Upper lobe of left lung (tissue), 6 donors: ENCODE results near the gene FAM184B. TPM values are rescaled to one million over a fixed set of nuclear protein-coding genes. Genes with fewer than 3 reads are reported as not detected.

ENCODE experiments used
- ATAC-seq, 2 donors: fragments of 200-7000 bp; cut with Tn5 transposase; one replicate each; pipeline ENCODE4 v1.9.1; 2022; ENCODE audit warnings: mild to moderate bottlenecking in 2 of 2, moderate library complexity in 2 of 2; ENCODE audit not compliant: low FRiP score in 2 of 2
- DNase-seq, 2 donors: peaks; one replicate each; pipeline ENCODE4 v3.0.0-alpha.2; 2019 to 2020
- H3K27ac ChIP-seq, 4 donors: fragments of 200-600 bp; sonication (generic); one replicate each; pipeline ENCODE4 v1.5.1; 2016 to 2019
- H3K27me3 ChIP-seq, 4 donors: fragments of 200-600 bp; sonication (generic); one replicate each; pipeline ENCODE4 v1.5.1; 2017 to 2019
- H3K36me3 ChIP-seq, 4 donors: fragments of 200-600 bp; sonication (generic); one replicate each; pipeline ENCODE4 v1.5.1; 2016 to 2019
- H3K4me1 ChIP-seq, 4 donors: fragments of 200-600 bp; sonication (generic); one replicate each; pipeline ENCODE4 v1.5.1; 2018 to 2019
- H3K4me3 ChIP-seq, 4 donors: fragments of 200-600 bp; sonication (generic); one replicate each; pipeline ENCODE4 v1.5.1; 2017 to 2019; ENCODE audit warnings: mild to moderate bottlenecking in 2 of 4, moderate library complexity in 1 of 4
- H3K9me3 ChIP-seq, 4 donors: fragments of 200-600 bp; sonication (generic); one replicate each; pipeline ENCODE4 v1.5.1; 2018 to 2019
- EP300 ChIP-seq, 4 donors: sonication (generic); formaldehyde crosslinking; IDR thresholded peaks; one replicate each; pipeline ENCODE4 v1.5.1; 2017; ENCODE audit warnings: antibody characterized with exemption in 4 of 4, control low read depth in 2 of 4
- POLR2A ChIP-seq, 4 donors: fragments of 450-650 bp; IDR thresholded peaks; one replicate each; pipeline ENCODE4 v1.5.1; 2016 to 2017; ENCODE audit warnings: antibody characterized with exemption in 4 of 4, mild to moderate bottlenecking in 2 of 4
- POLR2AphosphoS5 ChIP-seq, 2 donors: sonication (generic); formaldehyde crosslinking; IDR thresholded peaks; one replicate each; pipeline ENCODE4 v1.5.1; 2017; ENCODE audit warnings: antibody characterized with exemption in 2 of 2
- WGBS, 2 donors: methylation state at CpG; one replicate each; pipeline ENCODE4 v1.1.5; 2017 to 2018; 5-methylcytosine and 5-hydroxymethylcytosine counted together
- total RNA-seq, 6 donors: library from RNA; depleted of rRNA in 4 of 6; stranded (reverse); fragments of >200 nt in 4 of 6; gene quantifications; one replicate each; pipeline versions ENCODE4 v1.1.0 to v1.2.1, GENCODE V29; 2016 to 2021
- TF ChIP-seq, protein P1 (sequence below), 6 experiments: fragments of 450-650 bp in 4 of 6; fragments of 200-600 bp in 2 of 6; sonication (generic) in 2 of 6; IDR thresholded peaks; one replicate each; pipeline ENCODE4 v1.5.1; 2016 to 2019; ENCODE audit warnings: antibody characterized with exemption in 6 of 6
- donor health status: DM: no; HTN: no; CAD: no; lungs with moderate emphysema.
- donor health status: DM: no; HTN: yes; CAD: no; lungs with severe emphysema.

Gene FAM184B
- total RNA-seq, 6 donors from 2014 or later, result 0.13 to 1.0 (median 0.34) TPM

DNA sequence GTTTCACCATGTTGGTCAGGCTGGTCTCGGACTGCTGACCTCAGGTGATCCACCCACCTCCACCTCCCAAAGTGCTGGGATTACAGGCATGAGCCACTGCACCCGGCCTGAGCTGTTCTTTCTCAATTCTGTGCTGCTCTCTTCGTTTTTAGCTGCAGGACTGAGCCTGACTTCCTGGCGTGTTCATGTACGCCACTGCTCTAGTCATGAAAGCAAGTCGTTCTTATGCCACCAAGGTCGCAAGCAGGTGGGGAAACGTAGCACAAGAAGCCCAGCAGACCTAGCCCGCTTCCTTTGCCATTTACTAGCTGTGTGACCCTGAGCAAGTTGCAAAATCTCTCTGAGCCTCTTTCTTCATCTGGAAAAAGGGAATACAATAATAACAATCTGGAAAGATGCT is 123.6 kb downstream of the FAM184B start:
- ATAC-seq, result no peak
- Histone ChIP-seq H3K9me3 (no peaks in the 10 kb centered on the region), H3K27me3 (no peaks in the 10 kb centered on the region), H3K36me3 (no peaks in the 10 kb centered on the region), H3K4me3 (no peak overlapping the region), H3K27ac (no peak overlapping the region), H3K4me1 (no peaks in the 10 kb centered on the region)
- TF ChIP-seq EP300 (IDR thresholded peaks at IDR 0.05) (no peak), POLR2A (IDR thresholded peaks at IDR 0.05) (no peak), POLR2AphosphoS5 (IDR thresholded peaks at IDR 0.05) (no peak)
- TF ChIP-seq, protein P1, sequence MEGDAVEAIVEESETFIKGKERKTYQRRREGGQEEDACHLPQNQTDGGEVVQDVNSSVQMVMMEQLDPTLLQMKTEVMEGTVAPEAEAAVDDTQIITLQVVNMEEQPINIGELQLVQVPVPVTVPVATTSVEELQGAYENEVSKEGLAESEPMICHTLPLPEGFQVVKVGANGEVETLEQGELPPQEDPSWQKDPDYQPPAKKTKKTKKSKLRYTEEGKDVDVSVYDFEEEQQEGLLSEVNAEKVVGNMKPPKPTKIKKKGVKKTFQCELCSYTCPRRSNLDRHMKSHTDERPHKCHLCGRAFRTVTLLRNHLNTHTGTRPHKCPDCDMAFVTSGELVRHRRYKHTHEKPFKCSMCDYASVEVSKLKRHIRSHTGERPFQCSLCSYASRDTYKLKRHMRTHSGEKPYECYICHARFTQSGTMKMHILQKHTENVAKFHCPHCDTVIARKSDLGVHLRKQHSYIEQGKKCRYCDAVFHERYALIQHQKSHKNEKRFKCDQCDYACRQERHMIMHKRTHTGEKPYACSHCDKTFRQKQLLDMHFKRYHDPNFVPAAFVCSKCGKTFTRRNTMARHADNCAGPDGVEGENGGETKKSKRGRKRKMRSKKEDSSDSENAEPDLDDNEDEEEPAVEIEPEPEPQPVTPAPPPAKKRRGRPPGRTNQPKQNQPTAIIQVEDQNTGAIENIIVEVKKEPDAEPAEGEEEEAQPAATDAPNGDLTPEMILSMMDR (IDR thresholded peaks at IDR 0.05), result no peak
- DNase-seq, result no peak
- WGBS, 2 donors, result 79 to 90% methylated on average over 9 of the region's 9 CpGs

DNA sequence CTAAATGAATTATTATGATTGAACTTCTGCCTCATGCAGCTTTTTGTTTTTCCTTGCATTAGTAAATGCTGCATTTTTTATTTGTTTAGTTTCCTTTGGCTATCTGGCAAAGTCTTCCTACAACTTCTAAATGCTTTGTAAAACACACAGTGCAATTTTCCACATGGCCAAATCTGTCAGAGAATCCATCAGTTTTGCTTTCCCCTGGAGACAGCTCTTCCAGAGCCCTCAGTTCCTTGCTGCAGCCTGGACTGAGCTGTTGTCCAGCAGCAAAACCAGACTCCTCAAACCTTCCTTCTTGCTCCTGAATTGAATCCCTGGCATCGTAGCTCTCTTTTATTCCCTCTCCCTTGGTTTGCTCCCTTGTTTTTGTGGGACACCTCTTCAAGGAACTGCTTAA is 124.3 kb downstream of the FAM184B start:
- Histone ChIP-seq H3K9me3 (no peaks in the 10 kb centered on the region), H3K4me1 (no peaks in the 10 kb centered on the region), H3K36me3 (no peaks in the 10 kb centered on the region), H3K4me3 (no peak overlapping the region), H3K27ac (no peak overlapping the region), H3K27me3 (no peaks in the 10 kb centered on the region)
- DNase-seq, result no peak
- no peak for TF ChIP-seq EP300 (IDR thresholded peaks at IDR 0.05)
- no peak for TF ChIP-seq POLR2A (IDR thresholded peaks at IDR 0.05)
- no peak for TF ChIP-seq POLR2AphosphoS5 (IDR thresholded peaks at IDR 0.05)
- TF ChIP-seq, protein P1 (IDR thresholded peaks at IDR 0.05), result no peak
- 83 to 90% methylated on average over 1 of the region's 1 CpG for WGBS, 2 donors
- no peak for ATAC-seq

DNA sequence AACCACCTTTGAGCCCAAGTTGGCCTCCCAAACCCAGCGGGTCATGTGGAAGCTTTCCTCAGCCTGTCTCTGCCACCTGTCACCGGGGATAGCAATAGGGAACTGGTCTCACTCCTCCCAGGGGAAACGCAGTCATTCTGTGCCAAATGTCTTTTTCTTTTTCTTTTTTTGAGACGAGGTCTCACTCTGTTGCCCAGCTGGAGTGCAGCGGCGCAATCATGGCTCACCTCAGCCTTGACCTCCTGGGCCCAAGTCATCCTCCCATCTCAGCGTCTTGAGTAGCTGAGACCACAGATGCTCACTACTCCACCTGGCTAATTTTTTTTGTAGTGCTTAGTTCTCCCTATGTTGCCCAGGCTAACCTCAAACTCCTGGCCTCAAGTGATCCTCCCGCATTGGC is 126.7 kb downstream of the FAM184B start:
- 78 to 84% methylated on average over 8 of the region's 8 CpGs for WGBS, 2 donors
- no peaks in the 10 kb centered on the region for H3K9me3 ChIP-seq
- H3K4me3 ChIP-seq, result no peak overlapping the region
- no peak for TF ChIP-seq POLR2A (IDR thresholded peaks at IDR 0.05)
- TF ChIP-seq EP300 (IDR thresholded peaks at IDR 0.05), result no peak
- TF ChIP-seq, protein P1 (IDR thresholded peaks at IDR 0.05), result no peak
- TF ChIP-seq POLR2AphosphoS5 (IDR thresholded peaks at IDR 0.05), result no peak
- no peak overlapping the region for H3K27ac ChIP-seq
- H3K4me1 ChIP-seq, result no peaks in the 10 kb centered on the region
- no peak for ATAC-seq
- DNase-seq, result no peak
- H3K27me3 ChIP-seq, result no peaks in the 10 kb centered on the region
- no peaks in the 10 kb centered on the region for H3K36me3 ChIP-seq

DNA sequence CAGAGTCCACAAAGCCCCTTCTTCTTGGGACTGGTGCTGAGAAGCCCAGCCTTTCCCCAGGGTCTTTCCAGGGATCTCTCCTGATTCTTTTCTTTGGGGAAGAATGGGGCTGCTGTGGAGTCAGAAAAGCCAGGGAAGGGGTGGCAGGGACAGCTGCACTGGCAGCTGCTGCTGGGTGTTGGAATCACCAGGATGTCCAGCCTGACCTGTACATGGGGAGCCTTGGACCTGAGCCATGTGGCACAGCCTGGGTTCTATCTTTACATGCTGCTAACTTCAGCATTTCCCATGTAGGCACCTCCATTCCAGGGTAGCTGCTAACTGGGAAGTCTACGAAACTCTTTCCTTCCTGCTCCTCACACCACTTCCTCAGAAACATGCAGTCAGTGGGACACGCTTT is 131.0 kb downstream of the FAM184B start:
- no peak for TF ChIP-seq EP300 (IDR thresholded peaks at IDR 0.05)
- no peak for TF ChIP-seq POLR2A (IDR thresholded peaks at IDR 0.05)
- TF ChIP-seq, protein P1 (IDR thresholded peaks at IDR 0.05), result no peak
- no peak for TF ChIP-seq POLR2AphosphoS5 (IDR thresholded peaks at IDR 0.05)

DNA sequence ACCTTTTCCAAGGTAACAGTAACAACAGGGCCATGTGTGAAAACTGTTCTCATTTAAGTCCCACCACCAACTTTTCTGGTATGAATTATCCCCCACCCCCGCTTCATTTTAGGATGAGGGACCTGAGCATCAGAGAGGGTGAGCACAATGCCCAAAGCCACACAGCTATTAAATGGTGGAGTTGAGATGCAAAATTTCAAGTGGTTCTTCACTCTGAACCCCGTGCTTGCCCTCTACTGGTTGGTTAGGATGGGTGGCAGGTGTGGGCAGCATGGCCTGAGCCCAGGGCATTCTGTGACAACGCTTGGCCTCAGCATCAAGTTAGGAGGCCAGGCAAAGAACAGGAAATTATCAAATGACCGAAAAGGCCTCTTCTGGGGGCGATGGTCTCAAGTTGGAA is 133.5 kb downstream of the FAM184B start:
- Histone ChIP-seq H3K9me3 (no peaks in the 10 kb centered on the region), H3K4me3 (no peak overlapping the region), H3K27ac (no peak overlapping the region), H3K27me3 (no peaks in the 10 kb centered on the region), H3K36me3 (no peaks in the 10 kb centered on the region), H3K4me1 (no peaks in the 10 kb centered on the region)
- ATAC-seq, result no peak
- 86% methylated on average over 5 of the region's 5 CpGs for WGBS, 2 donors
- TF ChIP-seq, protein P1 (IDR thresholded peaks at IDR 0.05), result no peak
- TF ChIP-seq EP300 (IDR thresholded peaks at IDR 0.05) (no peak), POLR2AphosphoS5 (IDR thresholded peaks at IDR 0.05) (no peak), POLR2A (IDR thresholded peaks at IDR 0.05) (no peak)
- DNase-seq, result no peak

More for the DNA sequence above, 131.0 kb downstream of the FAM184B start:
- no peaks in the 10 kb centered on the region for H3K27me3 ChIP-seq
- no peak for DNase-seq
- H3K4me1 ChIP-seq, result no peaks in the 10 kb centered on the region
- no peak overlapping the region for H3K27ac ChIP-seq
- no peak overlapping the region for H3K4me3 ChIP-seq
- 52 to 56% methylated on average over 2 of the region's 2 CpGs for WGBS, 2 donors
- no peaks in the 10 kb centered on the region for H3K36me3 ChIP-seq
- no peak for ATAC-seq
- H3K9me3 ChIP-seq, result no peaks in the 10 kb centered on the region
